ENCODE data around the gene SNAPIN. TPM values are rescaled to one million over a fixed set of nuclear protein-coding genes. Genes with fewer than 3 reads are reported as not detected.

SNAPIN gene
- total RNA-seq = 10 to 100 TPM; 28.2 to 30.7 TPM
- polyA plus RNA-seq = 10 to 100 TPM; 66.6 to 77.4 (median 72.3) TPM
- total RNA-seq = 9.3 to 21.8 (median 19.0) reads per million in 6 experiments

GRCh38 chr1:153658400-153659174, at the start of gene SNAPIN:
SNAPIN (plus strand) TSS chr1:153658703; CDS start chr1:153658744, 41 bp downstream.
- Mint-ChIP-seq H3K4me1 (peaks cover 0 to 21% (median 12%) of the 10 kb centered on the region in 4 donors), H3K27ac (peak within 1 kb of the TSS; percentile 88 to 97 (median 95)), H3K9me3 (no peaks in the 10 kb centered on the region), H3K27me3 (no peaks in the 10 kb centered on the region), H3K36me3 (peaks cover 0 to 33% (median 9%) of the 10 kb centered on the region in 3 donors), H3K4me3 (peak within 1 kb of the TSS; percentile 88 to 98 (median 96))
- POLR2A ChIA-PET = interaction anchor here (0.7 to 2.7 kb wide), 11 partner anchors 8 to 305 kb away, joined by 3 to 34 read pairs (median 6); partner anchors contain the start of genes CHTOP, ILF2, INTS3 and S100A6
- ATAC-seq (peak; percentile 97 to 98), DNase-seq (peak; percentile 81 to 94 (median 86))

- POLR2A ChIA-PET = no interaction called here
- H3K27ac Mint-ChIP-seq = peak overlapping the region in 1 of 10 donors; percentile 28
- H3K9me3 Mint-ChIP-seq = no peaks in the 10 kb centered on the region
- no peaks in the 10 kb centered on the region for H3K4me1 Mint-ChIP-seq
- H3K27me3 Mint-ChIP-seq = no peaks in the 10 kb centered on the region
- DNase-seq = no peak
- ATAC-seq = no peak
- no peak overlapping the region for H3K4me3 Mint-ChIP-seq
- no peaks in the 10 kb centered on the region for H3K36me3 Mint-ChIP-seq
Observed at GRCh38 chr1:153608742-153609584, 49.5 kb upstream of the SNAPIN start.

- Mint-ChIP-seq H3K27ac (no peak overlapping the region), H3K9me3 (no peaks in the 10 kb centered on the region), H3K27me3 (no peaks in the 10 kb centered on the region), H3K36me3 (no peaks in the 10 kb centered on the region), H3K4me3 (peak overlapping the region in 1 of 10 donors; percentile 52), H3K4me1 (no peaks in the 10 kb centered on the region)
- no peak for ATAC-seq
- POLR2A ChIA-PET = no interaction called here
- no peak for DNase-seq
Observed at GRCh38 chr1:153609585-153609907, 49.0 kb upstream of the SNAPIN start.

GRCh38 chr1:153610334-153610733, 48.2 kb upstream of the SNAPIN start:
- Mint-ChIP-seq H3K4me1 (no peaks in the 10 kb centered on the region), H3K9me3 (no peaks in the 10 kb centered on the region), H3K27me3 (no peaks in the 10 kb centered on the region), H3K36me3 (no peaks in the 10 kb centered on the region), H3K27ac (no peak overlapping the region), H3K4me3 (no peak overlapping the region)
- POLR2A ChIA-PET = no interaction called here
- DNase-seq (no peak), ATAC-seq (no peak)

- Mint-ChIP-seq H3K4me1 (no peaks in the 10 kb centered on the region), H3K9me3 (no peaks in the 10 kb centered on the region), H3K27ac (no peak overlapping the region), H3K27me3 (no peaks in the 10 kb centered on the region), H3K36me3 (no peaks in the 10 kb centered on the region), H3K4me3 (no peak overlapping the region)
- DNase-seq (no peak), ATAC-seq (no peak)
- POLR2A ChIA-PET = no interaction called here
Observed at GRCh38 chr1:153610811-153611301, 47.6 kb upstream of the SNAPIN start.

- Mint-ChIP-seq H3K27ac (no peak overlapping the region), H3K4me1 (no peaks in the 10 kb centered on the region), H3K27me3 (no peaks in the 10 kb centered on the region), H3K4me3 (no peak overlapping the region), H3K36me3 (no peaks in the 10 kb centered on the region), H3K9me3 (no peaks in the 10 kb centered on the region)
- POLR2A ChIA-PET = no interaction called here
- no peak for ATAC-seq
- no peak for DNase-seq
Observed at GRCh38 chr1:153611356-153611755, 47.1 kb upstream of the SNAPIN start.

- H3K27me3 Mint-ChIP-seq = no peaks in the 10 kb centered on the region
- POLR2A ChIA-PET = interaction anchor here (0.7 kb wide), 1 partner anchor 37 kb away, joined by 4 read pairs; no protein-coding TSS in a partner anchor
- no peak for ATAC-seq
Observed at GRCh38 chr1:153612111-153612754, 46.3 kb upstream of the SNAPIN start.

GRCh38 chr1:153612755-153613331, 45.7 kb upstream of the SNAPIN start, which contains the start of gene S100A16:
S100A16 (minus strand) TSS chr1:153613137; CDS start chr1:153608151, 4,986 bp downstream.
- no peaks in the 10 kb centered on the region for H3K27me3 Mint-ChIP-seq
- no peak within 1 kb of the TSS for H3K4me3 Mint-ChIP-seq
- DNase-seq (no peak), ATAC-seq (no peak)
- peak within 1 kb of the TSS in 2 of 10 donors; percentile 21 to 37 for H3K27ac Mint-ChIP-seq
- H3K36me3 Mint-ChIP-seq = no peaks in the 10 kb centered on the region
- H3K9me3 Mint-ChIP-seq = no peaks in the 10 kb centered on the region
- H3K4me1 Mint-ChIP-seq = peaks cover 0 to 5% (median 0%) of the 10 kb centered on the region in 4 donors
- POLR2A ChIA-PET = no interaction called here

More at GRCh38 chr1:153612111-153612754, 46.3 kb upstream of the SNAPIN start:
- H3K36me3 Mint-ChIP-seq = no peaks in the 10 kb centered on the region
- no peak for DNase-seq
- no peaks in the 10 kb centered on the region for H3K9me3 Mint-ChIP-seq
- no peaks in the 10 kb centered on the region for H3K4me1 Mint-ChIP-seq
- H3K4me3 Mint-ChIP-seq = no peak overlapping the region
- peak overlapping the region in 2 of 10 donors; percentile 21 to 37 for H3K27ac Mint-ChIP-seq

- Mint-ChIP-seq H3K4me1 (peaks cover 0 to 6% (median 0%) of the 10 kb centered on the region in 4 donors), H3K4me3 (no peak overlapping the region), H3K27me3 (no peaks in the 10 kb centered on the region), H3K27ac (no peak overlapping the region), H3K9me3 (no peaks in the 10 kb centered on the region), H3K36me3 (no peaks in the 10 kb centered on the region)
- no peak for ATAC-seq
- DNase-seq = no peak
- POLR2A ChIA-PET = no interaction called here
Observed at GRCh38 chr1:153613406-153613805, 45.1 kb upstream of the SNAPIN start.

- ATAC-seq (no peak), DNase-seq (no peak)
- Mint-ChIP-seq H3K36me3 (no peaks in the 10 kb centered on the region), H3K4me3 (no peak overlapping the region), H3K9me3 (no peaks in the 10 kb centered on the region), H3K4me1 (peaks cover 0 to 6% (median 0%) of the 10 kb centered on the region in 4 donors), H3K27me3 (no peaks in the 10 kb centered on the region), H3K27ac (no peak overlapping the region)
- POLR2A ChIA-PET = no interaction called here
Observed at GRCh38 chr1:153614189-153614900, 44.2 kb upstream of the SNAPIN start.

- ATAC-seq (no peak), DNase-seq (no peak)
- POLR2A ChIA-PET = no interaction called here
- H3K4me1 Mint-ChIP-seq = peaks cover 0 to 6% (median 0%) of the 10 kb centered on the region in 4 donors
- H3K27me3 Mint-ChIP-seq = no peaks in the 10 kb centered on the region
- no peaks in the 10 kb centered on the region for H3K36me3 Mint-ChIP-seq
- no peak overlapping the region for H3K4me3 Mint-ChIP-seq
- H3K27ac Mint-ChIP-seq = no peak overlapping the region
- no peaks in the 10 kb centered on the region for H3K9me3 Mint-ChIP-seq
Observed at GRCh38 chr1:153614906-153615305, 43.6 kb upstream of the SNAPIN start.

- no peak for ATAC-seq
- H3K4me3 Mint-ChIP-seq = no peak overlapping the region
- POLR2A ChIA-PET = no interaction called here
- H3K27ac Mint-ChIP-seq = peak overlapping the region in 1 of 10 donors; percentile 57
- H3K9me3 Mint-ChIP-seq = no peaks in the 10 kb centered on the region
- H3K36me3 Mint-ChIP-seq = no peaks in the 10 kb centered on the region
- no peaks in the 10 kb centered on the region for H3K27me3 Mint-ChIP-seq
- no peak for DNase-seq
- H3K4me1 Mint-ChIP-seq = peaks cover 0 to 6% (median 0%) of the 10 kb centered on the region in 4 donors
Observed at GRCh38 chr1:153615406-153615805, 43.1 kb upstream of the SNAPIN start.
